Lower lobe of right lung (tissue), 2 donors: ENCODE measurements around the gene CCER1. TPM values are rescaled to one million over a fixed set of nuclear protein-coding genes. Genes with fewer than 3 reads are reported as not detected.

ENCODE experiments used
- ATAC-seq, 2 donors: fragments of 200-7000 bp; cut with Tn5 transposase; one replicate each; pipeline ENCODE4 v1.9.1; 2020 to 2022; ENCODE audit warnings: mild to moderate bottlenecking in 2 of 2, moderate library complexity in 2 of 2
- DNase-seq: peaks from one replicate; pipeline ENCODE4 v3.0.0-alpha.2; 2020
- H3K27ac ChIP-seq: fragments of 200-600 bp; one replicate; pipeline ENCODE4 v1.8.0; 2022
- H3K27me3 ChIP-seq: fragments of 200-600 bp; one replicate; pipeline ENCODE4 v1.8.0; 2022; ENCODE audit warnings: low read depth
- H3K36me3 ChIP-seq: fragments of 200-600 bp; one replicate; pipeline ENCODE4 v1.8.0; 2022; ENCODE audit warnings: mild to moderate bottlenecking
- H3K4me1 ChIP-seq: fragments of 200-600 bp; one replicate; pipeline ENCODE4 v1.8.0; 2022
- H3K4me3 ChIP-seq: fragments of 200-600 bp; one replicate; pipeline ENCODE4 v1.8.0; 2022; ENCODE audit warnings: mild to moderate bottlenecking
- H3K9me3 ChIP-seq: fragments of 200-600 bp; one replicate; pipeline ENCODE4 v1.8.0; 2022
- CTCF ChIP-seq: fragments of 200-600 bp; IDR thresholded peaks from one replicate; pipeline ENCODE4 v1.8.0; 2022; ENCODE audit warnings: antibody characterized with exemption, mild to moderate bottlenecking
- intact Hi-C: fragments of 100-400 bp; cut with DNase I; formaldehyde crosslinking; loops from one replicate; pipeline ENCODE4 v1.11.0; 2022
- total RNA-seq: library from RNA; stranded (reverse); fragmentation: NEBNext Ultra II Directional; extraction: Animal tissue kit (Norgen Biotek cat#: 25700); gene quantifications from one replicate; pipeline ENCODE4 v1.2.1, GENCODE V29; 2021
- donor health status: DM: no; HTN: yes; CAD: no; lungs with severe emphysema.

The CCER1 gene
- total RNA-seq, 1 donor from 2014 or later, result not detected

- Histone ChIP-seq H3K4me3 (no peak overlapping the region), H3K9me3 (no peaks in the 10 kb centered on the region), H3K27ac (no peak overlapping the region), H3K27me3 (no peaks in the 10 kb centered on the region), H3K4me1 (no peaks in the 10 kb centered on the region), H3K36me3 (no peaks in the 10 kb centered on the region)
- intact Hi-C loops, result no loop called here
- DNase-seq (no peak), ATAC-seq (no peak)
- no peak for TF ChIP-seq CTCF
These were observed 52.4 kb downstream of the CCER1 start for GRCh38 chr12:90902596-90902995.

Other genes with a start within 250 kb of the CCER1 start
- gene EPYC, start 49.8 kb upstream of the CCER1 start, total RNA-seq, result not detected
- not detected for gene KERA, start 102.8 kb upstream of the CCER1 start, total RNA-seq
- 227 TPM for gene LUM, start 156.3 kb upstream of the CCER1 start, total RNA-seq
- 843 TPM for gene DCN, start 227.6 kb upstream of the CCER1 start, total RNA-seq